Liver (tissue), 9 donors: ENCODE measurements around the gene CLPTM1L. TPM values are rescaled to one million over a fixed set of nuclear protein-coding genes. Genes with fewer than 3 reads are reported as not detected.

Experiments
- DNase-seq: peaks from one replicate; pipeline ENCODE4 v3.0.0-alpha.2; 2017; ENCODE audit warnings: low spot score
- H3K27ac ChIP-seq, 2 donors: one replicate each; pipeline ENCODE4 v1.7.0; 2013; ENCODE audit warnings: inconsistent platforms in 2 of 2, low read length in 2 of 2, control low read depth in 1 of 2, low read depth in 1 of 2, mild to moderate bottlenecking in 1 of 2
- H3K27me3 ChIP-seq, 4 donors: one replicate each; pipeline versions ENCODE4 v1.6.1 to v1.7.0; 2013; ENCODE audit warnings: low read length in 3 of 4, inconsistent platforms in 1 of 4, mild to moderate bottlenecking in 1 of 4, moderate library complexity in 1 of 4; ENCODE audit not compliant: control insufficient read depth in 4 of 4, insufficient read depth in 4 of 4
- H3K36me3 ChIP-seq, 4 donors: one replicate each; pipeline versions ENCODE4 v1.6.1 to v1.7.0; 2013; ENCODE audit warnings: low read length in 3 of 4, mild to moderate bottlenecking in 3 of 4, low read depth in 1 of 4, moderate library complexity in 1 of 4; ENCODE audit not compliant: control insufficient read depth in 4 of 4, insufficient read depth in 3 of 4
- H3K4me1 ChIP-seq, 4 donors: one replicate each; pipeline versions ENCODE4 v1.6.1 to v1.7.0; 2013; ENCODE audit warnings: low read length in 3 of 4, mild to moderate bottlenecking in 3 of 4, moderate library complexity in 1 of 4; ENCODE audit not compliant: control insufficient read depth in 4 of 4, insufficient read depth in 4 of 4
- H3K4me3 ChIP-seq, 3 donors: one replicate each; pipeline versions ENCODE4 v1.6.1 to v1.7.0; 2013; ENCODE audit warnings: low read length in 3 of 3, control low read depth in 1 of 3, low read depth in 1 of 3, mild to moderate bottlenecking in 1 of 3
- H3K9ac ChIP-seq, 2 donors: one replicate each; pipeline ENCODE4 v1.7.0; 2013; ENCODE audit warnings: low read length in 2 of 2, mild to moderate bottlenecking in 2 of 2, moderate library complexity in 2 of 2, control low read depth in 1 of 2, low read depth in 1 of 2
- H3K9me3 ChIP-seq, 4 donors: one replicate each; pipeline versions ENCODE4 v1.6.1 to v1.7.0; 2013; ENCODE audit warnings: low read length in 3 of 4; ENCODE audit not compliant: control insufficient read depth in 4 of 4
- ATF3 ChIP-seq: IDR thresholded peaks from 2 replicates; pipeline ENCODE4 v1.6.1; 2016; ENCODE audit warnings: antibody characterized with exemption
- CTCF ChIP-seq: fragments of 150-350 bp; IDR thresholded peaks from 2 replicates; pipeline ENCODE4 v1.5.1; 2017; ENCODE audit warnings: improper control_type of control experiment, low read depth, low read length; ENCODE audit not compliant: missing input control
- EGR1 ChIP-seq, 2 donors: IDR thresholded peaks; 2 replicates each; pipeline ENCODE4 v1.6.1; 2016 to 2018; ENCODE audit warnings: antibody characterized with exemption in 2 of 2, low read depth in 2 of 2
- FOXA1 ChIP-seq: IDR thresholded peaks from 2 replicates; pipeline ENCODE4 v1.6.1; 2016; ENCODE audit warnings: antibody characterized with exemption
- FOXA2 ChIP-seq: IDR thresholded peaks from 2 replicates; pipeline ENCODE4 v1.6.1; 2016; ENCODE audit warnings: antibody characterized with exemption
- GABPA ChIP-seq, 2 donors: IDR thresholded peaks in 1 of 2; conservative IDR thresholded peaks in 1 of 2; 2 replicates each; pipeline ENCODE4 v1.6.1; 2016; ENCODE audit warnings: antibody characterized with exemption in 2 of 2, mild to moderate bottlenecking in 1 of 2, moderate library complexity in 1 of 2
- HNF4A ChIP-seq, 2 donors: conservative IDR thresholded peaks; 2 replicates each; pipeline ENCODE4 v1.6.1; 2016; ENCODE audit warnings: antibody characterized with exemption in 2 of 2, mild to moderate bottlenecking in 2 of 2
- HNF4G ChIP-seq: IDR thresholded peaks from 2 replicates; pipeline ENCODE4 v1.6.1; 2016; ENCODE audit warnings: antibody characterized with exemption
- JUND ChIP-seq, 2 donors: IDR thresholded peaks; 2 replicates each; pipeline ENCODE4 v1.6.1; 2016; ENCODE audit warnings: antibody characterized with exemption in 2 of 2
- MAX ChIP-seq: IDR thresholded peaks from 2 replicates; pipeline ENCODE4 v1.6.1; 2016; ENCODE audit warnings: antibody characterized with exemption
- REST ChIP-seq: IDR thresholded peaks from 2 replicates; pipeline ENCODE4 v1.6.1; 2016; ENCODE audit warnings: antibody characterized with exemption, mild to moderate bottlenecking
- RXRA ChIP-seq, 2 donors: IDR thresholded peaks; 2 replicates each; pipeline ENCODE4 v1.6.1; 2017 to 2018; ENCODE audit warnings: antibody characterized with exemption in 2 of 2, mild to moderate bottlenecking in 1 of 2
- SP1 ChIP-seq: IDR thresholded peaks from 2 replicates; pipeline ENCODE4 v1.6.1; 2018; ENCODE audit warnings: antibody characterized with exemption, mild to moderate bottlenecking
- TAF1 ChIP-seq: conservative IDR thresholded peaks from 2 replicates; pipeline ENCODE4 v1.6.1; 2016; ENCODE audit warnings: antibody characterized with exemption, mild to moderate bottlenecking
- ZBTB33 ChIP-seq: IDR thresholded peaks from 2 replicates; pipeline ENCODE4 v1.6.1; 2016; ENCODE audit warnings: antibody characterized with exemption
- whole genome bisulfite sequencing: extraction: QIAGEN DNeasy Blood & Tissue Kit; methylation state at CpG from one replicate; pipeline ENCODE4 v1.1.7; 2013; 5-methylcytosine and 5-hydroxymethylcytosine counted together
- polyA plus RNA-seq, 2 donors: library from polyadenylated mRNA; stranded (reverse) in 1 of 2; unstranded in 1 of 2; fragments of 200-250 nt in 1 of 2; fragments of >200 nt in 1 of 2; fragmentation: Nextera tagmentation in 1 of 2; extraction: Ambion mirVana in 1 of 2; gene quantifications; one replicate each; pipeline versions ENCODE4 v1.2.1 to v1.2.3, GENCODE V29; 2013 to 2015
- total RNA-seq, 2 donors: library from RNA; depleted of rRNA; stranded (reverse); fragments of >200 nt; gene quantifications; one replicate each; pipeline ENCODE4 v1.2.3, GENCODE V29; 2014
- donor health status: healthy.
- donor health status: healthy.
- donor health status: healthy.
- donor health status: healthy.
- donor health status: healthy.

The CLPTM1L gene
- total and polyA plus RNA-seq, 4 donors, result 69.2 to 255 (median 146) TPM

- Histone ChIP-seq H3K4me1 (no peaks in the 10 kb centered on the region), H3K9ac (no peak overlapping the region), H3K27me3 (no peaks in the 10 kb centered on the region), H3K4me3 (no peak overlapping the region), H3K9me3 (peaks cover 0 to 8% (median 0%) of the 10 kb centered on the region in 4 donors), H3K36me3 (no peaks in the 10 kb centered on the region), H3K27ac (no peak overlapping the region)
- DNase-seq, result no peak
- WGBS, result 92% methylated on average over 32 of the region's 32 CpGs
- no peak for TF ChIP-seq CTCF
- no peak for TF ChIP-seq FOXA1
- TF ChIP-seq HNF4A (conservative IDR thresholded peaks at IDR 0.05), result no peak
- TF ChIP-seq HNF4G, result no peak
- no peak for TF ChIP-seq JUND (IDR thresholded peaks at IDR 0.05)
- TF ChIP-seq REST, result no peak
- no peak for TF ChIP-seq ZBTB33
- TF ChIP-seq RXRA (IDR thresholded peaks at IDR 0.05), result no peak
- TF ChIP-seq GABPA (IDR thresholded peaks at IDR 0.05 in 1 of 2, conservative IDR thresholded peaks at IDR 0.05 in 1 of 2), result no peak
- TF ChIP-seq FOXA2, result no peak
Observed at GRCh38 chr5:1280177-1281037, 64.5 kb downstream of the CLPTM1L start.

GRCh38 chr5:1279443-1280151 lies 65.3 kb downstream of the CLPTM1L start:
- DNase-seq, result no peak
- Histone ChIP-seq H3K27ac (no peak overlapping the region), H3K4me3 (no peak overlapping the region), H3K27me3 (no peaks in the 10 kb centered on the region), H3K36me3 (no peaks in the 10 kb centered on the region), H3K9ac (no peak overlapping the region), H3K9me3 (peaks cover 0 to 8% (median 0%) of the 10 kb centered on the region in 4 donors), H3K4me1 (no peaks in the 10 kb centered on the region)
- 95% methylated on average over 34 of the region's 34 CpGs for WGBS
- TF ChIP-seq REST, result no peak
- TF ChIP-seq EGR1 (IDR thresholded peaks at IDR 0.05; ENCODE audit: low read depth in 2 of 2), result no peak
- no peak for TF ChIP-seq SP1
- no peak for TF ChIP-seq JUND (IDR thresholded peaks at IDR 0.05)
- no peak for TF ChIP-seq MAX
- no peak for TF ChIP-seq FOXA2
- no peak for TF ChIP-seq HNF4A (conservative IDR thresholded peaks at IDR 0.05)
- no peak for TF ChIP-seq RXRA (IDR thresholded peaks at IDR 0.05)
- TF ChIP-seq TAF1, result no peak
- no peak for TF ChIP-seq ATF3
